Brain microvascular endothelial cell (primary cell): ENCODE data around the gene PLBD2.

ENCODE experiments used
- DNase-seq: peaks from one replicate; pipeline ENCODE4 v3.0.0-alpha.2; 2020
- H3K27ac ChIP-seq: fragments of 250-450 bp; sonication (Bioruptor Pico); 2 replicates; pipeline ENCODE4 v1.5.1; 2020; ENCODE audit warnings: mild to moderate bottlenecking, moderate library complexity
- H3K27me3 ChIP-seq: fragments of 250-450 bp; sonication (Bioruptor Pico); replicated peaks from 2 replicates; pipeline ENCODE4 v1.5.1; 2020; ENCODE audit warnings: mild to moderate bottlenecking
- H3K36me3 ChIP-seq: fragments of 250-450 bp; sonication (Bioruptor Pico); replicated peaks from 2 replicates; pipeline ENCODE4 v1.5.1; 2020; ENCODE audit warnings: mild to moderate bottlenecking
- H3K4me3 ChIP-seq: 2 replicates; pipeline ENCODE4 v1.5.1; 2011; ENCODE audit warnings: low read depth, mild to moderate bottlenecking, control low read depth, low read length, moderate library complexity
- in situ Hi-C: cut with HindIII; loops from 2 replicates; pipeline ENCODE4 v1.10.0; 2017; ENCODE audit warnings: low sequenced_read_pairs, low pct_ligation_motif_present
- TF ChIP-seq, protein P1 (sequence below): IDR thresholded peaks from 2 replicates; pipeline ENCODE4 v1.5.1; 2011; ENCODE audit warnings: low read depth, mild to moderate bottlenecking, moderate library complexity, low read length, control low read depth, inconsistent platforms; ENCODE audit errors: missing control alignments

PLBD2 gene

DNA sequence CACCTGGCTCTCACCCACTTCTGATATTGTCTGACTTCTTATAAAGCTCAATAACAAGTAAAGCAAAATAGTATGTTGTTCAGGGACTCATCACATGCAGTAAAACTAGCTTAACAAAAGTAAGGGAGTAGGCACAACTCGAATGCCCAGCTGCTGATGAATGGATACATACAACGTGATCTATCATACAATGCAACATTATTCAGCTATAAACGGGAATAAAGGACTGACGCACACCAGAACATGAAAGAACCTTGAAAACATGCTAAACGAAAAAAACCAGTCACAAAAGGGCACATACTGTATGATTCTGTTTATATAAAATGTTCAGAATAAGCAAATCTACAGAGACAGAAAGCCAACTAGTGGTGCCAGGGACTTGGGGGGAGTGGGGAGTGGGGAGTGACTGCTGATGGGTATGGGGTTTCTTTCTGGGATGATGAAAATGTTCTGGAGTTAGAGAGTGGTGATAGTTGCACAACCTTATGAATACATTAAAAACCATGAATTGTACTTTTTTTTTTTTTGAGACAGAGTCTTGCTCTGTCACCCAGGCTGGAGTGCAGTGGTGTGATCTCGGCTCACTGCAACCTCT lies 11.1 kb downstream of the PLBD2 start:
- no peak for DNase-seq
- in situ Hi-C loops = no loop called here

DNA sequence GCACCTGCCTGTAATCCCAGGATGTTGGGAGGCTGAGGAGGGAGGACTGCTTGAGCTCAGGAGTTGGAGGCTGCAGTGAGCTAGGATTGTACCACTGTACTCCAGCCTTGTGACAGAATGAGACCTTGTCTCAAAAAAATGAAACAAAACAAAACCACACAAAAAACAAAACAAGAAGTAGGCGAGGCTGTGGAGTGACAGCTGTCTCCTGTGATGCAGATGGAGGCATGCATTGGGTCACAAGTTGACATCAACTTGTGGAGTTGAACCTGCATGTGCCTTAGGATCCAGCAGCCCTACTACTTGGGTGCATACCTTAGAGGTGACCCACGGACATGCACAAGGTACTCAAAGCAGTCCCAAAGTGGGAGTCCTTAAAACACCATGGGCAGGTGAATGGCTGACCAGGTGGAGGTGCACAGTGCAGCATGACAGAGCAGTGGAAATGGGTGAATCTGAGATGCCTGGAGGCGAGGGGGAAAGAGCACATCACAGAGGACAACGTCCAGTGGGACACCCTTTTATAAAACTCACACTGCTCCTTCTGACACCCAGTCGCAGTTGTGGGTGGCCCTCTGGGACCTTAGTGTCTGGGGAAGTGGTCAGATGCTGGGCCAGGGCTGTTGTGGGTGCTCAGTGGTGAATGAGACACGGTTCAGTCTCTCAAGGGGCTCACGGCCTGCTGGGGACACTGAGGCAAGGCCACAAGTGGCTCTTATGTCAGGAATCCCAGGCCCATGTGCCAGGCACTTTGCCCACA lies 12.7 kb downstream of the PLBD2 start:
- DNase-seq = no peak
- TF ChIP-seq, protein P1, sequence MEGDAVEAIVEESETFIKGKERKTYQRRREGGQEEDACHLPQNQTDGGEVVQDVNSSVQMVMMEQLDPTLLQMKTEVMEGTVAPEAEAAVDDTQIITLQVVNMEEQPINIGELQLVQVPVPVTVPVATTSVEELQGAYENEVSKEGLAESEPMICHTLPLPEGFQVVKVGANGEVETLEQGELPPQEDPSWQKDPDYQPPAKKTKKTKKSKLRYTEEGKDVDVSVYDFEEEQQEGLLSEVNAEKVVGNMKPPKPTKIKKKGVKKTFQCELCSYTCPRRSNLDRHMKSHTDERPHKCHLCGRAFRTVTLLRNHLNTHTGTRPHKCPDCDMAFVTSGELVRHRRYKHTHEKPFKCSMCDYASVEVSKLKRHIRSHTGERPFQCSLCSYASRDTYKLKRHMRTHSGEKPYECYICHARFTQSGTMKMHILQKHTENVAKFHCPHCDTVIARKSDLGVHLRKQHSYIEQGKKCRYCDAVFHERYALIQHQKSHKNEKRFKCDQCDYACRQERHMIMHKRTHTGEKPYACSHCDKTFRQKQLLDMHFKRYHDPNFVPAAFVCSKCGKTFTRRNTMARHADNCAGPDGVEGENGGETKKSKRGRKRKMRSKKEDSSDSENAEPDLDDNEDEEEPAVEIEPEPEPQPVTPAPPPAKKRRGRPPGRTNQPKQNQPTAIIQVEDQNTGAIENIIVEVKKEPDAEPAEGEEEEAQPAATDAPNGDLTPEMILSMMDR = no peak
- Histone ChIP-seq H3K27me3 (no peaks in the 10 kb centered on the region), H3K4me3 (no peak overlapping the region), H3K36me3 (peaks cover 15% of the 10 kb centered on the region), H3K27ac (no peak overlapping the region)
- in situ Hi-C loops = no loop called here

More for the DNA sequence above, 11.1 kb downstream of the PLBD2 start:
- Histone ChIP-seq H3K36me3 (peaks cover 5% of the 10 kb centered on the region), H3K27ac (no peak overlapping the region), H3K4me3 (no peak overlapping the region), H3K27me3 (no peaks in the 10 kb centered on the region)
- TF ChIP-seq, protein P1 = no peak

DNA sequence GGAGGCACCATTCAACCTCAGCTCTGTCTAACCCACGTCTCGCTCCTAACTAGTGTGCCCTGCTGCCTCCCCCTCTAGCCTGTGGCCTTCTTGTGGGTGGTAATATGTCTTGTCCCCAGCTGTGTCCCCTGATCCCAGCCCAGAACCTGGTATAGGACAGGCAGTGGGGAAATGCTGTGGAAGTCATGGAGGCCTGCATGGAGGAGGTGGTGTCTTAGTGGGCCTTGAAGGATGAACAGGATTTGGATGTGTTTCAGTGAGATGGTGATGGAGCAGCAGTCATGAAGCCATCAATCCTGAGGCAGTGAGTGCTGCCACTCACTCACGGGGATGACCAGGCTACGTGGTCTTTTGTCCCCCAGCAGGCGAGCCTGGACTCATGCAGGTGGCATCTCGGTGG lies 13.4 kb downstream of the PLBD2 start:
- in situ Hi-C loops = no loop called here
- Histone ChIP-seq H3K36me3 (peaks cover 15% of the 10 kb centered on the region), H3K27ac (no peak overlapping the region), H3K27me3 (no peaks in the 10 kb centered on the region), H3K4me3 (no peak overlapping the region)
- DNase-seq = no peak
- TF ChIP-seq, protein P1 = no peak

DNA sequence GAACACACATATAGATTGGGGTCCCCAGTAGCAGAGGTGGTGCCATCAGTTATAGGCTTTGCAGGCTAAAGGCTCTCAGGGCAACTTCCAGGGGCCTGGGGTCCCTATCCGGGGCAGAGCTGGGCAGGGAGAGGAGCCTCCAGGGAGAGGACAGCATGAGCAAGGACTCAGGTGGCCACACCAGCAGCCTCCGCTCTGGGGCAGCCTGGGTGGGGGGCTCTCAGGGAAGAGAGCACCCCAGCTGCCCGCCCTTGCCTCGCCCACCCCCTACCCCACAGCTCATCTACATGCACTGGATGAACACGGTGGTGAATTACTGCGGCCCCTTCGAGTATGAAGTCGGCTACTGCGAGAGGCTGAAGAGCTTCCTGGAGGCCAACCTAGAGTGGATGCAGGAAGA lies 14.0 kb downstream of the PLBD2 start:
- H3K4me3 ChIP-seq = no peak overlapping the region
- no peak for DNase-seq
- H3K27me3 ChIP-seq = no peaks in the 10 kb centered on the region
- peaks cover 15% of the 10 kb centered on the region for H3K36me3 ChIP-seq
- H3K27ac ChIP-seq = no peak overlapping the region
- in situ Hi-C loops = no loop called here
- TF ChIP-seq, protein P1 = no peak

DNA sequence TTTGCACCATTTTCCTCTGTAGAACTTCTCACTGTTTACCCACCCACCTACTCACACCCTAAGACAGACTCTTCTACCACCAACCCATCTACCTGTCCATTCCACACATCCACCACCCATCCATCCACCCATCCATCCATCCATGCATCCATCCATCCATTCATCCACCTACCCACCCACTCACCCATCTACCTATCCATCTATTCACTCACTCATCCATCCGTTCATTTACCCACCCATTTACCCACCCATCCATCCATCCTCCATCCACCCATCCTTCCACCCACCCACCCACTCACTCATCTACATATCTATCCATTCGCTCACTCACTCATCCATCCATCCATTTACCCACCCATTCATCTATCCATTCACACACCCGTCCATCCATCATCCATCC lies 15.1 kb downstream of the PLBD2 start:
- in situ Hi-C loops = no loop called here
- Histone ChIP-seq H3K36me3 (peaks cover 15% of the 10 kb centered on the region), H3K27me3 (no peaks in the 10 kb centered on the region), H3K4me3 (no peak overlapping the region), H3K27ac (no peak overlapping the region)
- DNase-seq = no peak
- TF ChIP-seq, protein P1 = no peak
